Left renal cortex interstitium (tissue), 4 donors: Measurements from ENCODE around the gene MREG. TPM values are rescaled to one million over a fixed set of nuclear protein-coding genes. Genes with fewer than 3 reads are reported as not detected.
A peak's percentile ranks its signal among the peaks of the same experiment; 100 is the strongest.

ENCODE experiments used
- DNase-seq, 4 donors: peaks; one replicate each; pipeline ENCODE4 v3.0.0-alpha.2; 2013; ENCODE audit warnings: low read depth in 4 of 4, low spot score in 2 of 4, missing footprints in 1 of 4
- polyA plus RNA-seq, 4 donors: library from polyadenylated mRNA; unstranded; fragments of 120-200 nt; gene quantifications; one replicate each; pipeline ENCODE4 v1.2.1, GENCODE V29; 2013; ENCODE audit not compliant: insufficient read length in 4 of 4

MREG gene, protein sequence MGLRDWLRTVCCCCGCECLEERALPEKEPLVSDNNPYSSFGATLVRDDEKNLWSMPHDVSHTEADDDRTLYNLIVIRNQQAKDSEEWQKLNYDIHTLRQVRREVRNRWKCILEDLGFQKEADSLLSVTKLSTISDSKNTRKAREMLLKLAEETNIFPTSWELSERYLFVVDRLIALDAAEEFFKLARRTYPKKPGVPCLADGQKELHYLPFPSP
- 10 to 100 TPM; 16.5 to 25.2 (median 18.0) TPM for polyA plus RNA-seq

GRCh38 chr2:216013080-216013909, at the start of gene MREG:
MREG (minus strand) TSS chr2:216013551; CDS start chr2:216013327, 224 bp downstream.
- peak in 2 of 4 donors; percentile 68 to 75 for DNase-seq

- DNase-seq: no peak
Measured at GRCh38 chr2:216059233-216059834, 46.0 kb upstream of the MREG start.

DNA sequence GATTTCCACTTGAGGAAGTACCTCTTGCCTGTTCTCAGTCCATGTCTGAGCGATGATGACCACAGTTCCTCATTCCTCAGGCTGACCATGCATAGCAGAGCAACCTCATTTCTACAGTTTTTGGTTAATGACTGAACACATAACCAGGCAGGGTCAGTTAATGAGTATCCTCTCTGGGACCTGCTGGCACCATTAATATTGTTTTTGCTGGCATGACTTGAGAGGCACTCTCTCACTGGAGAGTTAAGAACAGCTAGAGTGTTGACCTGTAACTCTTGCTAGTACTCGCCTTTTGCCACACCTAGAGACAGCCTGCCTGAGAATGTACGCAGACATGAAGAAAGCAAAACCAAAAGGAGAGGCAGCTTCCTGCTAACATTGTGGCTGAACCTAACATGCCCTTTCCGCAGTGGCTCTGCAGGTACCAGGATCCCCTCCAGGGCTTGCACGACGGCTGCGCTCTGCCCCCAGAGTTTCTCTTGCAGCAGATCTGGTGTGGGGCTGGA, 44.4 kb upstream of the MREG start:
- DNase-seq: peak in 3 of 4 donors; percentile 39 to 41 (median 40)

- DNase-seq: no peak
Measured at GRCh38 chr2:216056739-216057138, 43.4 kb upstream of the MREG start.

DNA sequence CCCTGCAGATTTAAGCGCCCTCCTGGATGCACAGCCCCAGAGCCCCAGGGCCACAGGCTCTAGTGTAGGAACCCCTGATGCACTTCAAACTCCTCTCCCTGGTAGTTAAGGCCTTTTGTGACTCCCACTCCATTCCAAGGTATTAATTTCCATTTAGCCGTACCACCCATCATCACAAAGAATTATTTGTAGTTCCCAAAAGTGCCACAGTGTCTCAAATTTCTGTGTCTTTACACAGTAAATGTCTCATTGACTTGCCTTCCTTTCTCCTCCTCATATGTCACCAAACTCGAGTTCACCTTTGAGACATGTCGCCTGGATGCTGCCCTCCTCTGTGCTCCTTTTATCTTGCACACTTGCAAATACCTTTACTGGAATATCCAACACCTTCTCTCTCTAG, 42.3 kb upstream of the MREG start:
- peak; percentile 25 to 46 (median 34) for DNase-seq

DNA sequence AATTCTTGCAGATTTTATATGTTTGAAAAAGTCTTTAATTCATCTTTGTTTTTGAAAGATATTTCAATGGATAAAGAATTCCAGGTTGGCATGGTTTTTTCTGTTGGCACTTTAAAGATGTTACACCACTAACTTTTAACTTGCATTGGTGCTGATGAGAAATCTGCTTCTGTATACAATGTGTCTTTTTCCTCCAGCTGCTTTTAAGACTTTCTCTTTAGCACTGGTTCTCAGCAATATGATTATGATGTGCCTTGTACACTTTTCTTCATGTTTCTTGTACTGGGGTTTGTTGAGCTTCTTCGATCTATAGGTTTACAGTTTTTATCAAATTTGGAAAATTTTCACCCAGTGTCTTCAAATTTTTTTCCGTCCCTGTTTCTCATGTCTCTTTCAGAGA, 39.1 kb upstream of the MREG start:
- no peak for DNase-seq

- DNase-seq: no peak
Measured at GRCh38 chr2:216051350-216051749, 38.0 kb upstream of the MREG start.

- no peak for DNase-seq
Measured at GRCh38 chr2:216049452-216049851, 36.1 kb upstream of the MREG start.

DNA sequence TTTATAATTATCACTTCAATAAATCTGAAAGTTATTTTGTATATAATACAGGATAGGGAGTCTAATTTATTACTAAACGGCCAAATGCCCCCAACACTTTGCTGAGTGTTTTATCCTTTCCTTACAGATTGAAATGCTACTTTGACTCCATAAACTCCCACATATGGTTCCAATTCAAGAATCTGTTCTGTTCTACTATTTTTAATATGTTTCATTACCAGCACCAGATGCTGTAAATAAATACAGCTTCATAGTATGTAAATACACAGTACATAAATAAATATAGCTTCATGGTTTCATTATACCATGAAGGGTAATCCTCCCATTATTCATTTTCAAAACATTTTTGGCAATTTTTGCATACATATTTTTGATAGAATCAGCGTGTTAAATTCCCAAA, 34.0 kb upstream of the MREG start:
- DNase-seq: no peak

DNA sequence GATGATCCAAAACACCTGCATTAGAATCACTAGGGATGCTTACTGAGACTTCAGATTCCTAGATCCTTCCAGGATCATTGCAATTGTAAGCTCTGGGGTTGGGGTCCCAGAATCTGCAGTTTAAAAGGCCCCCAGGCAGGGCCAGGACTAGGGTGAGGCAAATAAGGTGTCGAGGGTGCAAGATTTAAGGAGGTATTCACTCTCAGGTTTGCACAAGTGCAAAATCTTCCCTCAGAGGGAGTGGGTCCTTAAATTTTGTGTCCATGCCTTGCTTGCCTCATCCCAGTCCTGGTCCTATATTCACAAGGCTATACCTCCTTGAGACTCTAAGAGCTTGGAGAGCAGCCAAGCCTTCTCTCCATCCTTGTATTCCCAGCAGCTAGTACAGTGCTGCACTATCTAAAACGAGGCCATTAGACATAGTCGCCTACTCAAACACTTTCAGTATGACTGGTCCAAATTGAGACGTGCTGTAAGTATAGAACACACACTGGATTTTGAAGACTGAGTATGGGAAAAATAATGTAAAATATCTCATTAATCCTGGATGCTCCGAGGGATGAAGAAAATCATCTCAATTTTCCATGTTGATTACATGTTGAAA, 31.6 kb upstream of the MREG start:
- no peak for DNase-seq

DNA sequence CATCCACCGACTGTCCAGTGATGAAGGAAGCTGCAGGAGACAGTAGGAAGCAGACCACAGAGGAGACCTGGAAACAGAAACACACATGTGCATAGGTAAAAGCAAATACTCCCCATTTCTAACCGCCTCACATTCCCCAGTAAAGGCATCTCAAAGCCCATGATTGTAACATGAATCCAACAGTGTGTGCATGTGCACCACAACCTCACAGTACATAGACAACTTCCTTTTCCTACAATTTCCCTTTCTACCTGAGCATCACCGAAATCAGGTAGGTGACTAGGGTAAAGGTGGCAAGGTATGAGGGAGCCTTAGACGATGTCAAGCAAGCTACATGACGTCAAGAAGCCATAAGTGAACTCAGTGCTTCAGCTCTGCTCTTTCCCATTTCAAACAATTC, 30.6 kb upstream of the MREG start:
- DNase-seq: no peak

DNA sequence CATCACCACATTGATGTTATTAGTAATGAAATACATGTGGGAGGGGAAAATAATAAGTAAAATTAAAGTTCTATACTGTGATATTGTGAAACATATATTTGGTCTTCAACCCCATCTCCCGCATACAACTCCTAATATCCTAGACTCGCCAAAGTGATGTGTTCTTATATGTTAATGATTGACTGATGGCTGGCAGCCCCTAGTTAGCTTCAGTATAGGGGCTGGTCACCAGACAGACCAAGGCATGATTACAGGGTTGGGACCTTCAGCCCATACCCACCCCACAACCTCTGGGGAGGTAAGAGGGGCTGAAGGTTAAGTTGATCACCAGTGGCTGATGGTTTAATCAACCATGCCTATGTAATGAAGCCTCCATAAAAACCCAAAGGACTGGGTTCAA, 28.1 kb upstream of the MREG start:
- no peak for DNase-seq

DNA sequence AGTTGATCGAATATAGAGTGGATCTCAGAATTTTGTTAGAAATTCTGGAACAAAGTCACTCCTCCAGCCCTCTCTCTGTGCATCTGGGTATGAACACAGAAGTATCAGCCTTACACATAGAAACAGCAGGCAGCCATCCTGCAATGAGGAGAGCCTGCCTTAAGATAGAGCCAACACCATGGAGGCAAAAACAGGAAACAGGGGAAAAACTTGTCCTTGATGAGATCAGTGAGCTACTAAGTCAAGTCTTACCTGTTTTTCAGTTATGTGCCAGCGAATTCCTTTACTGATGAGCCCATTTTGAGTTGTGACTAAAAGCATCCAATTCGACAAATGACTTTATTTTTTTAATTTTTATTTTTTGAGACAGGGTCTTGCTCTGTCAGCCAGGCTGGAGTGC, 26.6 kb upstream of the MREG start:
- DNase-seq: no peak

DNA sequence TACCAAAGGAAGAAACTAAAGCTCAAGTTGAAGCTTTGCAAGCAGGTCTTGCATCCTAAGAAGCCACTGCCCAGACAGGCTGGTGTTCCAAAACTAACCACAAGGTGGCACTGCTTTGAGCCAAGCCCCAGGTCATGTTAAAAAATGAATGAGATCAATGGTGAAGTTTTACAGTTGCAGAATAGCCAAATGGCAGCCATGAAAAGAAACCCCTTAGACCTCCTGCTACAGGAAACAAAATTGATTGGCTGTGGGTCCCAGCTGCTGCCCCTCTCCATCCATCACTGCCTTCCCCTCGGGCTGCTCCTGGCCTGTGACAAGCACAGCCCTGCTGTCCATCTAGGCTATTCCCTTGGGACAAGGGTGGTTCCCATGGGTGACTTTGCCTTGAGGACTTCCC, 20.7 kb upstream of the MREG start:
- no peak for DNase-seq

DNA sequence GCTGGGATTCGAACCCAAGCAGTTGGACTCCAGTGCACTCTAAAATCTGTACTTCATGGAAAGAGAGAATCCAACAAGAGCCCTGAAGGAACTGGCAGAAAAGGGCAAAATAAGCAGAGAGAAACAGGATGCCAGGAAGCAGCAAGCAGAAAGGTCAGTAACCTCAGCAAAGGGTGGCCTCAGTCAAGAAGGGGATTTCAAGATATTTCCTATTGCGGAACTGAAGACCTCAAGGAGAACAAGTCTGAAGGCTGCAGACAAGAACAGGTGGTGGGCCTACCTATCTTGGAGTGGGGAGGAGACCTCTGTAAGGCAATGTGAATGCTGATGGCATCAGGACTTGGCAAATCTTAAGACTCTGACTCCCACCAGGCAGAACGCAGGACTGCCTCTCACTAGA, 20.1 kb upstream of the MREG start:
- DNase-seq: no peak

DNA sequence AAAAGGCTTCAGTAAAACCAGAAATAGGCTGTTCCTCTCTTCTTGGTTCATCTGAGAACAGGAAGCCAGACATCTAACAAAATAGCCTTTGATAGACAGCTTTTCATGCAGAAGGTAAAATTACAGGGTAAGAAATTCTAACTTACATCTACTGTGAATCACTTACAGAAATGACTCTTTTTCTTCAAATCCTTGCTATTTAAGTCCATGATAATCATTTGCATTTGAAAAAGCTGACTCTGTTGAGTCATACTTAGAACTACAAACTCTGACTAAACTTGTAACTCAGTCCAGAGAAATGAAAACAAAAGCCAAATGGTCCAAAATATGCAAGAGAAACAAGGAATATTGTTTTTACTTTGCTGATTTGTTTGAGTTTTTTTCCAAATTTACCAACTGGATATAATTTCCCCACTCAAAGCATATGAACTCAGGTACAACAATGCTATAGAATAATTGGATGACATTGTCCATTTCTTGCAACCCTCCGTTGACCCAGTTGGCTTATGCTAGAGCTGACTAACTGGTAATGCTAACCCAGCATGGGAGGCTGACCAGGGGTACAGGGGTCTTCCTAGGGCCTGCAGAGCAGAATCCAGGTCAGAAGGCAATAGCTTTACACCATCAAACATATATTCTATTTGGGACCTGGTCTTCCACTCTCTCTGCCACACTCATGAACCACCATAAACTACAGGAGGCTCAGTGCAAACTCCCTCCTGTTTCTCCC, 18.8 kb upstream of the MREG start:
- no peak for DNase-seq

DNA sequence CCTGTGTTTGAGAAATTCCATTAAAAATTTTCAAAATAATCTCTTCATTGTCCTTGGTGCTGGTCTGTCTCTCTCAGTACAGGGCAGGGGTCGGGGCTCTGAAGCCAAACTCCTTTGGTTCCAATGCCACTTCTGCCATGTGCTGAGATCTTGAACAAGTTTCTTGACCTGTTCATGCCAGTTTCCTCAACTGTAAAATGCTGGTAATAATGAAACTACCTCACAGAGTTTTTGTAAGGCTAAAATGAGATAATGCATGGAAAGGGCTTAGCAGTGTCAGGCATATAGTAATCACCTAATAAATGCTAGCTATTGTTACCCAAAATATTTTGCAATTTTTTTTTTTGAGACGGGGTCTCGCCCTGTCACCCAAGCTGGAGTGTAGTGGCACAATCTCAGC, 16.9 kb upstream of the MREG start:
- no peak for DNase-seq

- DNase-seq: no peak
Measured at GRCh38 chr2:216029416-216030129, 16.2 kb upstream of the MREG start.

GRCh38 chr2:216024779-216025336, 11.5 kb upstream of the MREG start:
- no peak for DNase-seq
